Gastrocnemius medialis (tissue), 4 donors: ENCODE measurements around the gene ELANE. TPM values are rescaled to one million over a fixed set of nuclear protein-coding genes. Genes with fewer than 3 reads are reported as not detected.

Experiments used
- ATAC-seq, 2 donors: fragments of 150-250 bp; one replicate each; pipeline ENCODE4 v1.9.1; 2016
- DNase-seq, 2 donors: peaks; one replicate each; pipeline ENCODE4 v3.0.0-alpha.2; 2019
- H3K27ac ChIP-seq, 4 donors: fragments of 200-600 bp; sonication (generic); 1 replicate in 1 of 4; 2 replicates in 3 of 4; pipeline ENCODE4 v1.5.1; 2016 to 2018; ENCODE audit warnings: mild to moderate bottlenecking in 2 of 4, moderate library complexity in 1 of 4
- H3K27me3 ChIP-seq, 3 donors: fragments of 200-600 bp; sonication (generic) in 2 of 3; 1 replicate in 1 of 3; 2 replicates in 2 of 3; pipeline versions ENCODE4 v1.5.1 to v1.6.0; 2016 to 2019; ENCODE audit warnings: mild to moderate bottlenecking in 1 of 3, moderate library complexity in 1 of 3
- H3K36me3 ChIP-seq, 2 donors: fragments of 200-600 bp; sonication (generic) in 1 of 2; one replicate each; pipeline ENCODE4 v1.5.1; 2017 to 2018
- H3K4me1 ChIP-seq, 2 donors: fragments of 200-600 bp; sonication (generic) in 1 of 2; one replicate each; pipeline ENCODE4 v1.5.1; 2016 to 2017; ENCODE audit warnings: mild to moderate bottlenecking in 2 of 2
- H3K4me3 ChIP-seq, 4 donors: fragments of 200-600 bp; sonication (generic) in 3 of 4; 1 replicate in 1 of 4; 2 replicates in 3 of 4; pipeline ENCODE4 v1.5.1; 2016 to 2019; ENCODE audit warnings: mild to moderate bottlenecking in 2 of 4
- H3K9me3 ChIP-seq, 3 donors: fragments of 200-600 bp; sonication (generic) in 2 of 3; 1 replicate in 1 of 3; 2 replicates in 2 of 3; pipeline ENCODE4 v1.5.1; 2016 to 2019
- POLR2A ChIP-seq, 2 donors: fragments of 450-650 bp; IDR thresholded peaks; one replicate each; pipeline ENCODE4 v1.6.1; 2017; ENCODE audit warnings: antibody characterized with exemption in 2 of 2, mild to moderate bottlenecking in 2 of 2, moderate library complexity in 2 of 2
- in situ Hi-C, 4 donors: fragments of 200-750 bp; cut with MboI; loops; one replicate each; pipeline versions ENCODE4 v1.15.0 to v1.8.0; 2017; ENCODE audit warnings: low sequenced_read_pairs in 4 of 4
- intact Hi-C: fragments of 100-400 bp; cut with DNase I; formaldehyde crosslinking; loops from one replicate; pipeline ENCODE4 v1.15.1; 2023; ENCODE audit warnings: low total_unique reads
- total RNA-seq, 4 donors: library from RNA; depleted of rRNA; stranded (reverse); fragments of >200 nt; gene quantifications; one replicate each; pipeline versions ENCODE4 v1.1.0 to v1.2.3, GENCODE V29; 2016
- TF ChIP-seq, protein P1 (sequence below), 5 experiments: fragments of 450-650 bp in 3 of 5; fragments of 200-600 bp in 2 of 5; sonication (generic) in 2 of 5; IDR thresholded peaks in 4 of 5; conservative IDR thresholded peaks in 1 of 5; 1 replicate in 4 of 5; 2 replicates in 1 of 5; pipeline ENCODE4 v1.5.1; 2016 to 2019; ENCODE audit warnings: antibody characterized with exemption in 5 of 5, mild to moderate bottlenecking in 3 of 5, moderate library complexity in 3 of 5

ELANE gene
- total RNA-seq, 4 donors from 2014 or later = 0.46 to 0.84 TPM; not detected in 2

DNA sequence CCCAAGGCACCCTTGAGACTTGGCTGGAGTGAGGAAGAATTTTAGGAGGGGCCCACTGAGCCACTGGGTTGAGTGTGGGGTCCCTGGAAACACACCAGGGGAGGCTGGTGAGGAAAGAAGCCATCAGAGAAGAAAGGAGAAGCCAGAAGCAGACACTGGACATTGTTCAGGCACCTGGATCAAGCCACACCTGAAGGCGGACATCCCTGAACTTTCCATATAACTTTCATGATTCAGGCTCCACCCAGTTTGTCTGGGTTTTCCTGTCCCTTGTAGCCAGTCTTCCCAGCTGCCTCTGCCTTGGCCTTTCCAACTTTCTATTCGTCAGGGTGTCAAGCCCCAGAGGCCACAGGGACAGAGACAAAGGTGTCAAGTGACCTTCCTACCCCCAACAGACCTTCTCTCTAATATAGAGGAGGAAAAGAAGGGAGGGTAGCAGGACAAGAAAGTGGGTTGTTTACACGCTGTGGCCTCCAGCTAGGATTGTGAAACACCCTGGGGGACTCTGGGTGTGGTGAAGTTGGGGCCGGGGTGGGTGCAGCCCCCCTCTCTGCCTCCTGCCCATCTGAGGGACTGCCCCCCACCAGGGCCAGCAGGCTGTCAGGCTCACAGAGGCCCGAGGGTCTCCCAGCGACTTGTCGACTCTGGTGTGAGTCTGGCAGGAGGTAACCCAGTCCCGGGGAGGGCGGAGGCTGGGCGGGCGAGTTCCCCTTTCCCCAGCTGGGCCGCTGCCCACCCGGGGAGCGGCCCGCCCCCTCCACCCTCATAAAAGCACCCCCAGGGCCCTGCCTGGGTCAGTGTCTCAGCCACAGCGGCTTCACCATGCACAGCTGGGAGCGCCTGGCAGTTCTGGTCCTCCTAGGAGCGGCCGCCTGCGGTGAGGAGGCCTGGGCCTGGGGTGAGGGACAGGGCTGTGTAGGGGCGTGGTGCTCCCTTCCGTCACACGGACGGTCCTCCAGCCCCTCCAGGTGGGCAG, 7.1 kb downstream of the ELANE start, which contains the start of gene CFD:
Gene CFD, plus strand, starts transcription at position 797 of the 976 bp plus-strand sequence. Its CDS starts 26 bp downstream, at position 823.
- Histone ChIP-seq H3K4me3 (peak within 1 kb of the TSS; percentile 31 to 54 (median 42)), H3K4me1 (no peaks in the 10 kb centered on the region), H3K27me3 (peaks cover 46 to 72% (median 61%) of the 10 kb centered on the region in 3 donors), H3K9me3 (no peaks in the 10 kb centered on the region), H3K36me3 (no peaks in the 10 kb centered on the region), H3K27ac (peak within 1 kb of the TSS; percentile 62 to 75 (median 66))
- in situ Hi-C loops = loop anchor here in 1 of 4 donors (25.0 kb wide), 1 partner anchor 128 kb away; the partner anchor contains the start of gene WDR18
- TF ChIP-seq POLR2A (IDR thresholded peaks at IDR 0.05) = peak; percentile 43 to 61
- TF ChIP-seq, protein P1, sequence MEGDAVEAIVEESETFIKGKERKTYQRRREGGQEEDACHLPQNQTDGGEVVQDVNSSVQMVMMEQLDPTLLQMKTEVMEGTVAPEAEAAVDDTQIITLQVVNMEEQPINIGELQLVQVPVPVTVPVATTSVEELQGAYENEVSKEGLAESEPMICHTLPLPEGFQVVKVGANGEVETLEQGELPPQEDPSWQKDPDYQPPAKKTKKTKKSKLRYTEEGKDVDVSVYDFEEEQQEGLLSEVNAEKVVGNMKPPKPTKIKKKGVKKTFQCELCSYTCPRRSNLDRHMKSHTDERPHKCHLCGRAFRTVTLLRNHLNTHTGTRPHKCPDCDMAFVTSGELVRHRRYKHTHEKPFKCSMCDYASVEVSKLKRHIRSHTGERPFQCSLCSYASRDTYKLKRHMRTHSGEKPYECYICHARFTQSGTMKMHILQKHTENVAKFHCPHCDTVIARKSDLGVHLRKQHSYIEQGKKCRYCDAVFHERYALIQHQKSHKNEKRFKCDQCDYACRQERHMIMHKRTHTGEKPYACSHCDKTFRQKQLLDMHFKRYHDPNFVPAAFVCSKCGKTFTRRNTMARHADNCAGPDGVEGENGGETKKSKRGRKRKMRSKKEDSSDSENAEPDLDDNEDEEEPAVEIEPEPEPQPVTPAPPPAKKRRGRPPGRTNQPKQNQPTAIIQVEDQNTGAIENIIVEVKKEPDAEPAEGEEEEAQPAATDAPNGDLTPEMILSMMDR (IDR thresholded peaks at IDR 0.05 in 4 of 5, conservative IDR thresholded peaks at IDR 0.05 in 1 of 5) = no peak
- intact Hi-C loops = loop anchor here (5.0 kb wide), 1 partner anchor 123 kb away; the partner anchor contains the start of gene WDR18
- ATAC-seq = peak; percentile 63 to 65
- peak; percentile 52 to 79 for DNase-seq

DNA sequence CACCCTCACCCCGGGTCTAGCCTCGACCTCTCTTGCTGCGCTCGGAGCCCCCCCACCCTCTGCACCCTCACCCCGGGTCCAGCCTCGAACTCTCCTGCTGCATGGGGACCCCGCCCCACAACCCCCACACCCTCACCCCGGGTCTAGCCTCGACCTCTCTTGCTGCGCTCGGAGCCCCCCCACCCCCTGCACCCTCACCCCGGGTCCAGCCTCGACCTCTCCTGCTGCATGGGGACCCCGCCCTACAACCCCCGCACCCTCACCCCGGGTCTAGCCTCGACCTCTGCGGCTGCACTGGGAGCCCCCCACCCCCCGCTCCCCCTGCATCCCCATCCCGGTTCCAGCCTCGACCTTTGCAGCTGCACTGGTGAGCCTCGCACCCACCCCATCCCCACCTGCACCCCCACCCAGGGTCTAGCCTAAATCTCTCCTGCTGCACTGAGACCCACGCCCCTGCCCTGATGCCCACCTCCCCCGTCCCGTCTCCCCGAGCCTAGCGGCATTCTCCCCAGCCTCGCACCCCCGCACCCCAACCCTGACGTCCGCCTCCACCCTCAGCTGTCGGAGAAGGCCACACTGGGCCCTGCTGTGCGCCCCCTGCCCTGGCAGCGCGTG, 9.1 kb downstream of the ELANE start:
- intact Hi-C loops = no loop called here
- no peak for TF ChIP-seq POLR2A (IDR thresholded peaks at IDR 0.05)
- TF ChIP-seq, protein P1 (IDR thresholded peaks at IDR 0.05 in 4 of 5, conservative IDR thresholded peaks at IDR 0.05 in 1 of 5) = no peak
- ATAC-seq = no peak
- Histone ChIP-seq H3K27ac (no peak overlapping the region), H3K4me3 (peak overlapping the region in 2 of 4 donors; percentile 41 to 54), H3K4me1 (no peaks in the 10 kb centered on the region), H3K9me3 (no peaks in the 10 kb centered on the region), H3K27me3 (peaks cover 32 to 53% (median 47%) of the 10 kb centered on the region in 3 donors), H3K36me3 (no peaks in the 10 kb centered on the region)
- no peak for DNase-seq
- in situ Hi-C loops = loop anchor here in 1 of 4 donors (25.0 kb wide), 1 partner anchor 126 kb away; the partner anchor contains the start of gene WDR18

DNA sequence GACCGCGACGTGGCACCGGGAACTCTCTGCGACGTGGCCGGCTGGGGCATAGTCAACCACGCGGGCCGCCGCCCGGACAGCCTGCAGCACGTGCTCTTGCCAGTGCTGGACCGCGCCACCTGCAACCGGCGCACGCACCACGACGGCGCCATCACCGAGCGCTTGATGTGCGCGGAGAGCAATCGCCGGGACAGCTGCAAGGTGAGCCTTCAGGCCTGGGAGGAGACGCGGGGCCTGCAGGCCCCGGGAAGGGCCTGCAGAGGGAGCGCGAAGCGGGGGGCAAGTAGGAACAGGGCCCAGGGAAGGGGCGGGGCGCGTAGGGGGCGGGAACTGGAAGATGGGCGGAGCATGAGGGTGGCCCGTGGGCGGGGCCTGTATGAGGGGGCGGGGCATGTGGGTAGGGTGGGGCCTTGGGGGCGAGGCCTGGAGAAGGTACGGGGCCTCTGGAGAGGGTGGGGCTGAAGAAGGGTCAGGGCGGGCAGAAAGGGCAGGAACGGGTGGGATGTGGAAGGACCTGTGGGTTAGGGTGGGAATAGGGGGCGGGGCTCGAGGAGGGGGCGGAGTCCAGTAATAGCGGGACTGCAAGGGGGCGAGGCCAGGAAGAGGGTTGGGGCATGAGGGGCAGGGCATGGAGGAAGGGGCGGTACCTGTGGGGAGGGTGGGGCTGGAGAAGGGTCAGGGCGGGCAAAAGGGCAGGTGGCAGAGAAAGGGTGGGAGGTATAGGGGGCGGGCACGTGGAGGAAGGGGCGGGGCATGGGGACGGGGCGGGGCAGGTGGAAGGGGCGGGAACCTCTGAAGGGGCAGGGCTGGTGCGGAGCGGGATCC, 9.9 kb downstream of the ELANE start:
- in situ Hi-C loops = loop anchor here in 1 of 4 donors (25.0 kb wide), 1 partner anchor 125 kb away; the partner anchor contains the start of gene WDR18
- H3K27me3 ChIP-seq = peaks cover 32 to 48% (median 42%) of the 10 kb centered on the region in 3 donors

More for the DNA sequence above, 9.9 kb downstream of the ELANE start:
- ATAC-seq (peak in 1 of 2 donors; percentile 4), DNase-seq (no peak)
- H3K27ac ChIP-seq = no peak overlapping the region
- H3K9me3 ChIP-seq = no peaks in the 10 kb centered on the region
- no peaks in the 10 kb centered on the region for H3K4me1 ChIP-seq
- H3K4me3 ChIP-seq = no peak overlapping the region
- no peaks in the 10 kb centered on the region for H3K36me3 ChIP-seq
- TF ChIP-seq, protein P1 (IDR thresholded peaks at IDR 0.05 in 4 of 5, conservative IDR thresholded peaks at IDR 0.05 in 1 of 5) = no peak
- TF ChIP-seq POLR2A (IDR thresholded peaks at IDR 0.05) = no peak
- intact Hi-C loops = no loop called here
